Stimulated activated CD8-positive, alpha-beta memory T cell treated with anti-CD3 and anti-CD28 coated beads, Interleukin-4, amount 100 ng/mL, for 4 hours (primary cell): ENCODE results near the gene IP6K2.

Source experiments
- DNase-seq, 2 donors: peaks; one replicate each; pipeline ENCODE4 v3.0.0-alpha.2; 2020; ENCODE audit warnings: low read depth in 2 of 2, low spot score in 1 of 2

IP6K2 gene

GRCh38 chr3:48642605-48643004 lies 74.4 kb downstream of the IP6K2 start:
- DNase-seq = no peak

GRCh38 chr3:48641396-48641795 lies 75.6 kb downstream of the IP6K2 start:
- DNase-seq = no peak

- DNase-seq = no peak
Measured at GRCh38 chr3:48639944-48640606, 76.9 kb downstream of the IP6K2 start.
